Neuronal stem cell (in vitro differentiated cells): Measurements from ENCODE around the gene ECHS1.

Source experiments
- DNase-seq: peaks from one replicate; pipeline ENCODE4 v3.0.0-alpha.2; 2013; ENCODE audit warnings: low spot score
- H2AFZ ChIP-seq: one replicate; pipeline ENCODE4 v1.6.1; 2013; ENCODE audit warnings: mild to moderate bottlenecking, low read length, inconsistent platforms
- H2AK5ac ChIP-seq: 2 replicates; pipeline ENCODE4 v1.6.1; 2013; ENCODE audit warnings: low read depth, mild to moderate bottlenecking, inconsistent platforms, low read length, moderate library complexity, mixed read lengths
- H2BK120ac ChIP-seq: 2 replicates; pipeline ENCODE4 v1.6.1; 2013; ENCODE audit warnings: low read depth, mild to moderate bottlenecking, inconsistent platforms, low read length, moderate library complexity, mixed read lengths
- H2BK12ac ChIP-seq: one replicate; pipeline ENCODE4 v1.6.1; 2013; ENCODE audit warnings: low read length, inconsistent platforms
- H2BK15ac ChIP-seq: 2 replicates; pipeline ENCODE4 v1.6.1; 2013; ENCODE audit warnings: mild to moderate bottlenecking, low read length, inconsistent platforms, mixed read lengths
- H2BK5ac ChIP-seq: one replicate; pipeline ENCODE4 v1.6.1; 2013; ENCODE audit warnings: inconsistent platforms, mild to moderate bottlenecking, low read length, moderate library complexity
- H3K14ac ChIP-seq: one replicate; pipeline ENCODE4 v1.6.1; 2013; ENCODE audit warnings: low read length, inconsistent platforms
- H3K18ac ChIP-seq: 2 replicates; pipeline ENCODE4 v1.6.1; 2013; ENCODE audit warnings: low read length, inconsistent platforms
- H3K23ac ChIP-seq: 2 replicates; pipeline ENCODE4 v1.6.1; 2013; ENCODE audit warnings: low read depth, mild to moderate bottlenecking, mixed read lengths, low read length, inconsistent platforms; ENCODE audit not compliant: poor library complexity
- H3K27ac ChIP-seq: replicated peaks from 3 replicates; pipeline ENCODE4 v1.5.1; 2013; ENCODE audit warnings: low read length, inconsistent platforms
- H3K27me3 ChIP-seq, 3 experiments: 2 replicates each; pipeline ENCODE4 v1.6.1; 2013; ENCODE audit warnings: low read length in 3 of 3, mild to moderate bottlenecking in 2 of 3, inconsistent platforms in 1 of 3, low read depth in 1 of 3, mixed read lengths in 1 of 3, moderate library complexity in 1 of 3; ENCODE audit not compliant: control insufficient read depth in 3 of 3, insufficient read depth in 3 of 3
- H3K36me3 ChIP-seq, 2 donors: replicated peaks in 1 of 2; 2 replicates each; pipeline ENCODE4 v1.6.1; 2013; ENCODE audit warnings: low read length in 2 of 2; ENCODE audit not compliant: control insufficient read depth in 2 of 2, insufficient read depth in 2 of 2
- H3K4ac ChIP-seq: 2 replicates; pipeline ENCODE4 v1.6.1; 2013; ENCODE audit warnings: inconsistent platforms, mild to moderate bottlenecking, low read length, moderate library complexity
- H3K4me1 ChIP-seq, 2 donors: 1 replicate in 1 of 2; 2 replicates in 1 of 2; pipeline ENCODE4 v1.6.1; 2013; ENCODE audit warnings: low read length in 2 of 2, low read depth in 1 of 2; ENCODE audit not compliant: control insufficient read depth in 2 of 2, insufficient read depth in 1 of 2
- H3K4me2 ChIP-seq: one replicate; pipeline ENCODE4 v1.6.1; 2013; ENCODE audit warnings: mild to moderate bottlenecking, low read length, inconsistent platforms; ENCODE audit not compliant: insufficient read depth, poor library complexity, severe bottlenecking
- H3K4me3 ChIP-seq, 2 donors: 2 replicates each; pipeline ENCODE4 v1.5.1; 2013; ENCODE audit warnings: low read length in 2 of 2, mild to moderate bottlenecking in 2 of 2, inconsistent platforms in 1 of 2, moderate library complexity in 1 of 2
- H3K79me1 ChIP-seq: one replicate; pipeline ENCODE4 v1.6.1; 2013; ENCODE audit warnings: low read depth, mild to moderate bottlenecking, inconsistent platforms, low read length, moderate library complexity
- H3K9ac ChIP-seq: one replicate; pipeline ENCODE4 v1.6.1; 2013; ENCODE audit warnings: mild to moderate bottlenecking, low read depth, low read length, inconsistent platforms; ENCODE audit not compliant: poor library complexity
- H3K9me3 ChIP-seq, 2 donors: replicated peaks in 1 of 2; 2 replicates each; pipeline versions ENCODE3 to v1.6.1; 2013; ENCODE audit warnings: low read length in 2 of 2, mild to moderate bottlenecking in 2 of 2, inconsistent platforms in 1 of 2, low read depth in 1 of 2, mixed read lengths in 1 of 2, moderate library complexity in 1 of 2; ENCODE audit not compliant: control insufficient read depth in 2 of 2, insufficient read depth in 1 of 2
- H4K8ac ChIP-seq: one replicate; pipeline ENCODE4 v1.6.1; 2013; ENCODE audit warnings: low read depth, mild to moderate bottlenecking, inconsistent platforms, low read length, moderate library complexity
- H4K91ac ChIP-seq: one replicate; pipeline ENCODE4 v1.6.1; 2013; ENCODE audit warnings: low read length, low read depth, mild to moderate bottlenecking, inconsistent platforms; ENCODE audit not compliant: poor library complexity
- WGBS, 2 donors: extraction: QIAGEN DNeasy Blood & Tissue Kit; methylation state at CpG; one replicate each; pipeline ENCODE4 v1.1.7; 2013; ENCODE audit warnings: missing lambda C conversion rate in 2 of 2, mixed read lengths in 1 of 2; ENCODE audit not compliant: insufficient read length in 2 of 2, insufficient replicate concordance in 1 of 2; ENCODE audit errors: extremely low coverage in 2 of 2; 5-methylcytosine and 5-hydroxymethylcytosine counted together

Gene ECHS1

DNA sequence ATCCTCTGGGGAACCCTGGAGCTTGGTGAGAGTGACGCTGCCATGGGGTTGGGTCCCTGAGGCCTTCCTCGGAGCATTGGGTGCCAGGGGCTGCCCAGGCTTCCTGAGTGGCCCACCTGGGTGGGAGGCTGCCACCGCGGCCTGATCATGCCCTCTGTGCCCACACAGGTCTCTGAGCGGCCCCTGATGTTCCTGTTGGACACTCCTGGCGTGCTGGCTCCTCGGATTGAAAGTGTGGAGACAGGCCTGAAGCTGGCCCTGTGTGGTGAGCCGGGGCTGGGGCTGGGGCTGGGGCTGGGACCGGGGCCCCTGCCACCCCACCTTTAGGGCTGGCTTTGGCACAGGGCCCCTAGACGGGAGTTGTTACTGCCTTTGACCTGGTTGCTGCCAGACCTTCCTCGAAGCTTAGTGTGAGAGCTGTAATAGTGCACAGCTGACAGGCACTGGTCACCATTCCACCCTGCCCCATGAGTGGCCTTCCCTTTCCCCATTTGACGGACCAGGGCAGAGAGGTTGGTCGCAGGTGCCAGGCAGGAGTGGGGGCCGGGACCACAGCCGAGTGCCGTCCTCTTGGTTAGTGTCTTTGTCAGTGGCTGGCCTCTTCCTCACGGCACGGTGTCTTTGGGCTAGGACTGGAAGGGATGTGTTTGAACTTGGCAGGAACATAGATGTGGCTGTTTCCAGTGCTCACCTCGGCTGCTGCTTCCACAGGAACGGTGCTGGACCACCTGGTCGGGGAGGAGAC lies 29.0 kb upstream of the ECHS1 start:
- no peak overlapping the region for H2BK15ac ChIP-seq
- H2BK120ac ChIP-seq, result no peak overlapping the region
- no peak overlapping the region for H4K91ac ChIP-seq
- H2BK12ac ChIP-seq, result no peak overlapping the region
- no peak overlapping the region for H3K4ac ChIP-seq
- H3K9ac ChIP-seq, result no peak overlapping the region
- H4K8ac ChIP-seq, result no peak overlapping the region
- no peaks in the 10 kb centered on the region for H3K4me1 ChIP-seq
- peaks cover 12% of the 10 kb centered on the region for H3K79me1 ChIP-seq
- peak overlapping the region; percentile 51 for H3K14ac ChIP-seq
- no peak overlapping the region for H2BK5ac ChIP-seq
- no peak overlapping the region for H3K27ac ChIP-seq
- peak overlapping the region; percentile 77 for H3K23ac ChIP-seq
- H2AFZ ChIP-seq, result no peak overlapping the region
- DNase-seq, result no peak
- H3K4me3 ChIP-seq, result no peak overlapping the region
- no CpG with 5 or more reads among the region's 21 CpGs for WGBS, 2 donors
- peaks cover 0 to 4% of the 10 kb centered on the region in 2 donors for H3K9me3 ChIP-seq
- no peak overlapping the region for H3K4me2 ChIP-seq
- H2AK5ac ChIP-seq, result no peak overlapping the region
- H3K27me3 ChIP-seq, result peaks cover 0 to 2% (median 0%) of the 10 kb centered on the region in 3 experiments
- H3K18ac ChIP-seq, result no peak overlapping the region
- H3K36me3 ChIP-seq, result peaks cover 34 to 95% of the 10 kb centered on the region in 2 donors

DNA sequence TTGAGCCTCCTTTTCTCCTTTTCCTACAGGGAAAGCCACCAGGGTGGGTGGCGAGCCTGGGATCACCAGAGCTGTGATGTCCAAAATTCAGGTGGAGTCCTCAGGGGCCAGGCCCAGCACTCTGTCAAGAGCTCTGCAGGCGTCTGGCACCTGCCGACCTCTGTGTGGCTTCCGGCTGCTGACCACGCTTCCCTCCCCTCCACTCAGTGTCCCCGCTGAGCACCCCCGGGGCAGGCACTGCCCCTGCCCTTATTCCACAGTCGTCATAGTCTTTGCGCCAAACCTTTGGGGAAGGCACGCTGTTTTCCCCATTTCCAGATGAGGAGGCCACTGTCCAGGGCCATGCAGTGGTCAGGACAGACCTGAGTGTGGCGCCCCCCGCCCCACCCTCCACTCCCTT lies 28.3 kb upstream of the ECHS1 start:
- Histone ChIP-seq H2BK15ac (no peak overlapping the region), H2AK5ac (no peak overlapping the region), H2AFZ (no peak overlapping the region), H3K4me3 (no peak overlapping the region), H2BK5ac (no peak overlapping the region), H3K9ac (no peak overlapping the region), H4K91ac (no peak overlapping the region), H3K79me1 (peaks cover 12% of the 10 kb centered on the region), H3K4me1 (no peaks in the 10 kb centered on the region), H2BK12ac (no peak overlapping the region), H4K8ac (no peak overlapping the region), H3K4ac (no peak overlapping the region), H3K4me2 (no peak overlapping the region), H2BK120ac (no peak overlapping the region), H3K36me3 (peaks cover 34 to 95% of the 10 kb centered on the region in 2 donors), H3K9me3 (no peaks in the 10 kb centered on the region), H3K14ac (no peak overlapping the region), H3K23ac (peak overlapping the region; percentile 14), H3K27ac (no peak overlapping the region), H3K27me3 (peaks cover 0 to 2% (median 0%) of the 10 kb centered on the region in 3 experiments), H3K18ac (no peak overlapping the region)
- no peak for DNase-seq
- no CpG with 5 or more reads among the region's 12 CpGs for WGBS, 2 donors

GRCh38 chr10:133400624-133401424 lies 27.7 kb upstream of the ECHS1 start:
- Histone ChIP-seq H3K14ac (no peak overlapping the region), H3K27ac (no peak overlapping the region), H3K4me1 (no peaks in the 10 kb centered on the region), H2BK5ac (no peak overlapping the region), H3K23ac (no peak overlapping the region), H2BK120ac (no peak overlapping the region), H2BK15ac (no peak overlapping the region), H3K36me3 (peaks cover 38 to 96% of the 10 kb centered on the region in 2 donors), H2AFZ (no peak overlapping the region), H3K4me3 (no peak overlapping the region), H3K4me2 (no peak overlapping the region), H3K79me1 (peaks cover 11% of the 10 kb centered on the region), H3K27me3 (peaks cover 0 to 2% (median 0%) of the 10 kb centered on the region in 3 experiments), H3K18ac (no peak overlapping the region), H3K9ac (no peak overlapping the region), H2AK5ac (no peak overlapping the region), H3K9me3 (no peaks in the 10 kb centered on the region), H4K91ac (no peak overlapping the region), H4K8ac (no peak overlapping the region), H3K4ac (no peak overlapping the region), H2BK12ac (no peak overlapping the region)
- WGBS, 2 donors, result no CpG with 5 or more reads among the region's 10 CpGs
- DNase-seq, result no peak

DNA sequence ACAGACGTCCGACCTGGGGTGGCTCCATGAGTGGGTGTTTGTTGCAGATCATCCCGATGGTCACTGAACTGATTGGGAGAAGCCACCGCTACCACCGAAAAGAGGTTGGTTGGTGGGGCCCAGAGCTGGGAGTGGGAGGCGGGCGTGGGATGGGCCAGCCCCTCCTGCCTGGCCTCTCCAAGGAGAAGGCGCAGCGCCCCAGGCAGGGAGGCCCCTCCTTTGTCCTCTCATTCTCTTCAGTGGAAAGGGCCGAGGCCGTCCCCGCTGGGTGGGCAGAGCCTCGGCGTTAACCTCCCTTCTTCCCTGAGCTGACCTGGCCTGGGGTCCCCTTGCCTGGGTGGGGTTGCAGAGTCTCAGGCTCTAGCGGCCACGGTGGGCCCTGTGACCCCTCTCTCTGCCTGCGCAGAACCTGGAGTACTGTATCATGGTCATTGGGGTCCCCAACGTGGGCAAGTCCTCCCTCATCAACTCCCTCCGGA lies 26.0 kb upstream of the ECHS1 start:
- DNase-seq, result no peak
- Histone ChIP-seq H3K27ac (no peak overlapping the region), H3K9ac (peak overlapping the region; percentile 31), H2BK12ac (no peak overlapping the region), H3K9me3 (no peaks in the 10 kb centered on the region), H2BK120ac (peak overlapping the region; percentile 40), H3K4ac (no peak overlapping the region), H3K14ac (no peak overlapping the region), H3K4me3 (no peak overlapping the region), H4K91ac (no peak overlapping the region), H3K36me3 (peaks cover 34 to 86% of the 10 kb centered on the region in 2 donors), H3K79me1 (peaks cover 11% of the 10 kb centered on the region), H3K18ac (no peak overlapping the region), H2AK5ac (no peak overlapping the region), H3K27me3 (no peaks in the 10 kb centered on the region), H2BK5ac (no peak overlapping the region), H2AFZ (no peak overlapping the region), H3K4me1 (peaks cover 0 to 2% of the 10 kb centered on the region in 2 donors), H2BK15ac (no peak overlapping the region), H3K23ac (no peak overlapping the region), H4K8ac (no peak overlapping the region), H3K4me2 (no peak overlapping the region)
- no CpG with 5 or more reads among the region's 19 CpGs for WGBS, 2 donors
